NCI-H1930 (cell line): Measurements from ENCODE around the gene MGAT3.
"Not testable (repeated sequence)": the region's sequence is repeated elsewhere in the genome, so short reads cannot be mapped to it uniquely, and the experiment has no call there.

Source experiments
- DNase-seq, 2 experiments: peaks; one replicate each; lab custom pipeline; 2025; lab: John Stamatoyannopoulos, UW

MGAT3 gene, protein sequence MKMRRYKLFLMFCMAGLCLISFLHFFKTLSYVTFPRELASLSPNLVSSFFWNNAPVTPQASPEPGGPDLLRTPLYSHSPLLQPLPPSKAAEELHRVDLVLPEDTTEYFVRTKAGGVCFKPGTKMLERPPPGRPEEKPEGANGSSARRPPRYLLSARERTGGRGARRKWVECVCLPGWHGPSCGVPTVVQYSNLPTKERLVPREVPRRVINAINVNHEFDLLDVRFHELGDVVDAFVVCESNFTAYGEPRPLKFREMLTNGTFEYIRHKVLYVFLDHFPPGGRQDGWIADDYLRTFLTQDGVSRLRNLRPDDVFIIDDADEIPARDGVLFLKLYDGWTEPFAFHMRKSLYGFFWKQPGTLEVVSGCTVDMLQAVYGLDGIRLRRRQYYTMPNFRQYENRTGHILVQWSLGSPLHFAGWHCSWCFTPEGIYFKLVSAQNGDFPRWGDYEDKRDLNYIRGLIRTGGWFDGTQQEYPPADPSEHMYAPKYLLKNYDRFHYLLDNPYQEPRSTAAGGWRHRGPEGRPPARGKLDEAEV

DNA sequence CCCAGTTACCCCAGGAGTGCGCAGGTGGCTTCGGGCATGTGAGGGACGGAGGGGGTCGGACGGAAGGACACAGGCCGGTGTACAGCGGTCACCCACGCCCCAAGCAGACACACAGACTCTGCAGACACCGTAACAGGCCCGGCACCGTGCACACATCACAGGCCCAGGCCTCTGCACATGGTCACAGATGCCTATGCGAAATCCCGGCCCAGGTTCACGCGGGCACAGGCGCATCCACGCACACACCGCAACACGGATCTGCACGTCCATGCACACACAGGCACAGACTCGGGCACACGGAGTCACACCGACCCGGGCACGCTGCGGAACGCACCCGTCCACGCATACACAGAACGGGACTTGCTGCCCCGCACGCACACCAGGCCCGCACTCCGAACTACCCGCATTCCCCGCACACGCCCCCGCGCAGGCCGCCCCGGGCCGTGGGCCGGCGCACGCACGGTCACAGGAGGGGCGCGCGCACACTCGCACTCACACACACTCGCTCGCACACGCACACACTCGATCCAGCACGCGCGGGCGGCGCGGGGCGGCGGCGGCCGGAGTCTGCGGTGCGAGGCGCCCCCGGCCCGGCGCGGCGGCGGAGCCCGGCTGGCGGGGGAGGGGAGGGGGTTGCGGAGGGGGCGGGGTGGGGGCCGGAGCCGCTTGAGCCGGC, at the start of gene MGAT3:
Gene MGAT3 (plus strand): TSS at position 491 of the 676 bp plus-strand sequence. CDS start 30,336 bp downstream, outside the sequence.
- peak in 1 of 2 experiments; percentile 21 for DNase-seq

- DNase-seq, result no peak
Measured at GRCh38 chr22:39408173-39408572, 48.6 kb upstream of the MGAT3 start.

- DNase-seq, result no peak
Measured at GRCh38 chr22:39408807-39409206, 48.0 kb upstream of the MGAT3 start.

GRCh38 chr22:39409516-39410029, 47.2 kb upstream of the MGAT3 start:
- no peak for DNase-seq

DNA sequence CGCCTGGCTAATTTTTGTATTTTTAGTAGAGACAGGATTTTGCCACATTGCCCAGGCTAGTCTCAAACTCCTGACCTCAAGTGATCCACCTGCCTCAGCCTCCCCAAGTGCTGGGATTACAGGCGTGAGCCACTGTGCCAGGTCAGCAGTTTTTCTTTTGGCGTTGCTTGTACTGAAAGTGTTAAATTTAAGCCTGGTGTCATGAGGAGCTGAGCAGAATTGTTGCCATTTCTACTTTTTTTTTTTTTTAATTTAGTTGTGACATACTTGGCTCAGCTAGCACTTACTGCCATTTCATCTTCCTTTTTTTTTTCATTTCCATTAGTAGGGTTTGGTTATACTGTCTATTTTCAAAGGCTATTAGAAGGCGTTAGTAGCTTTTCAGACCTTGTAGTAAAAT, 46.5 kb upstream of the MGAT3 start:
- DNase-seq, result no peak

DNA sequence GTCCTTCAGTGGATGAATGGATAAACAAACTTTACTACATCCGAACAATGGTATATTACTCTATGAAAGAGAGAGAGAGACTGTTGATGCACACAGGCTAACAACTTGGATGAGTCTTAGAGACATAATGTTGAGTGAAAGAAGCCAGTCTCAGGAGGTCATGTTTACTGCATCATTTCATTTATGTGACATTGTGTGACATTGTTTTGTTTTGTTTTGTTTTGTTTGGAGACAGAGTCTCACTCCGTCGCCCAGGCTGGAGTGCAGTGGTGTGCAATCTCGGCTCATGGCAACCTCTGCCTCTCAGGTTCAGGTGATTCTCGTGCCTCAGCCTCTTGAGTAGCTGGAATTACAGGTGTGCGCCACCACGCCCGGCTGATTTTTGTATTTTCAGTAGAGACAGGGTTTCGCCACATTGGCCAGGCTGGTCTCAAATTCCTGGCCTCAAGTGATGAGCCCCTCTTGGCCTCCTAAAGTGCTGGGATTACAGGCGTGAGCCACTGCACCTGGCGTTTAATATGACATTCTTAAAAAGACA, 44.9 kb upstream of the MGAT3 start:
- DNase-seq, result not testable (repeated sequence)

DNA sequence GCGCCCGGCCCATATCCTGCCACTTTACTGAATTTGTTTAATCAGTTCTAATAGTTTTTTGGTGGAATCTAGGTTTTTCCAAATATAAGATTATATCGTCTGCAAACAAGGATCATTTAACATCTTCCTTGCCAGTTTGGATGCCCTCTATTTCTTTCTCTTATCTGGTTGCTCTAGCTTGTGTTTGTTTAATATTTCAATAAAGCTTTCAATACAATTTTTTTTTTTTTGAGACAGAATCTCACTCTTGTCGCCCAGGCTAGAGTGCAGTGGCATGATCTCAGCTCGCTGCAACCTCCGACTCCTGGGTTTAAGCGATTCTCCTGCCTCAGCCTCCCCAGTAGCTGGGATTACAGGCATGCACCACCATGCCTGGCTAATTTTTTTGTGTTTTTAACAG, 43.6 kb upstream of the MGAT3 start:
- not testable (repeated sequence) for DNase-seq

GRCh38 chr22:39414377-39414776, 42.4 kb upstream of the MGAT3 start:
- no peak for DNase-seq

- no peak for DNase-seq
Measured at GRCh38 chr22:39414886-39415285, 41.9 kb upstream of the MGAT3 start.

- DNase-seq, result no peak
Measured at GRCh38 chr22:39415506-39415905, 41.3 kb upstream of the MGAT3 start.

GRCh38 chr22:39416319-39416718, 40.5 kb upstream of the MGAT3 start:
- DNase-seq, result no peak

- DNase-seq, result no peak
Measured at GRCh38 chr22:39417641-39418040, 39.2 kb upstream of the MGAT3 start.

DNA sequence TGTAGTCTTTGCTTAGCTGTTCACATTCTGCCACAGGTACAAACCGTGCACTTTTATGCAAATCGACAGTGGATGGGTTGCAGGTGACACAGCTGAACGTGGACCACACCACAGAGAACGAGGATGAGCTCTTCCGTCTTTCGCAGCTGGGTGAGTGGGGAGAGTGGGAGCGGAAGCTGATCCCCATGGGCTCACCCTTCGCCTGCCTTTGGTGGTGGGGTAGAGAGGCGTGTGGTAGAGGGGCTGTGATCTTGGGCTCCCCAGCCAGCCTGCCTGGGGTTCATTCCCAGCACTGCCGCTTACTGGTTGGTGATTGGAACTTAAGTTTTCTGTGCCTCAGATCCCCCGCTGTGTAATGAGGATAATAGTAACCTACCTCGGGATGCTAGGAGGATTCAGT, 38.1 kb upstream of the MGAT3 start:
- no peak for DNase-seq

- no peak for DNase-seq
Measured at GRCh38 chr22:39419096-39419495, 37.7 kb upstream of the MGAT3 start.

- no peak for DNase-seq
Measured at GRCh38 chr22:39419911-39420310, 36.9 kb upstream of the MGAT3 start.

GRCh38 chr22:39421691-39422090, 35.1 kb upstream of the MGAT3 start:
- no peak for DNase-seq

- no peak for DNase-seq
Measured at GRCh38 chr22:39422101-39422500, 34.7 kb upstream of the MGAT3 start.

- DNase-seq, result no peak
Measured at GRCh38 chr22:39422721-39423120, 34.1 kb upstream of the MGAT3 start.

GRCh38 chr22:39423976-39424375, 32.8 kb upstream of the MGAT3 start:
- DNase-seq, result no peak

- no peak for DNase-seq
Measured at GRCh38 chr22:39426380-39427043, 30.3 kb upstream of the MGAT3 start.

DNA sequence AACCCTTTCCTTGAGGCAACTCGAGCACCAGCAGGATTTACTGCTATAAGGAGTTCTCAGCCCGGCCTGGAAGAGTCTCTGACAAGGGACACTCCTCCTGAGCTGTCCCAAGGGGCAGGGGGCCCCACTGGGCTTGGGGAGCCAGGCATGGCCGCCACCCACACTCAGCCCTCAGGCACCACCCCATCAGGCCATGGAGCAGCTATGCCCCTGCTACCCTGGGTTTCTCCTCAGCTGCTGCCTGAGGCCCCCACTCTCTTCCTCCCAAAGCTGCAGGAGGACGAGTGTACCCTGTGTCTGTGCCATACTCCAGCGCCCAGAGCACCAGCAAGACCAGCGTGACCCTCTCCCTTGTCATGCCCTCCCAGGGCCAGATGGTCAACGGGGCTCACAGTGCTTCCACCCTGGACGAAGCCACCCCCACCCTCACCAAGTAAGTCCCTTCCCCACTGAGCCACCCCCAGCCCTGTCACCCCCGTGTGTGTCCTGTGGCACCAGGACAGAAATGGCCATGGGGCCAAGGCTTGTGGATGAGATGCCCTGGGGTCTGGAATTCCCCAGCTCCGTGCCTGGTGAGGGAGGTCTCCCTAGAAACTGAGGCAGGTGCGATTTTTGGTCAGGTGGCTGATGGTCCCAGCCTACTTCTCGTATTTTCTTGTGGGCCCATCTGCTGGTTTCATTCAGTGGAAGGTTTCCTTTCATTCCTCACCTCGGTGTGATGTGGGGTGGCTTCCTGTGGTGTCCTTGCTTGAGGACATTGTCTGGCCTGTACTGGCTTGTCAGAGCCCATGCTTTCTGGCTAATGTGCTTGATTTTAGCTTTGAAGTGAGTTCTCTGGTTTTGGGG, 28.8 kb upstream of the MGAT3 start:
- no peak for DNase-seq
